ENCODE results near the gene TSHR.
"Not testable (repeated sequence)": the region's sequence is repeated elsewhere in the genome, so short reads cannot be mapped to it uniquely, and the experiment has no call there.

Gene TSHR

GRCh38 chr14:81018251-81018650 is 62.8 kb downstream of the TSHR start:
- Histone ChIP-seq H3K27me3 (replicated peaks; ENCODE audit: control insufficient read depth, insufficient read depth, low read length) (no peaks in the 10 kb centered on the region), H3K36me3 (ENCODE audit: control insufficient read depth, insufficient read depth, low read length) (no peaks in the 10 kb centered on the region), H3K4me3 (replicated peaks; ENCODE audit: low read depth, low read length) (no peak overlapping the region)
- DNase-seq (ENCODE audit: extremely low read depth, insufficient read length): no peak
- no peak for TF ChIP-seq CTCF (IDR thresholded peaks at IDR 0.05; ENCODE audit: insufficient read depth, low read length, poor library complexity, severe bottlenecking)

- Histone ChIP-seq H3K36me3 (ENCODE audit: control insufficient read depth, insufficient read depth, low read length) (no peaks in the 10 kb centered on the region), H3K4me3 (replicated peaks; ENCODE audit: low read depth, low read length) (no peak overlapping the region), H3K27me3 (replicated peaks; ENCODE audit: control insufficient read depth, insufficient read depth, low read length) (no peaks in the 10 kb centered on the region)
- DNase-seq (ENCODE audit: extremely low read depth, insufficient read length): no peak
- no peak for TF ChIP-seq CTCF (IDR thresholded peaks at IDR 0.05; ENCODE audit: insufficient read depth, low read length, poor library complexity, severe bottlenecking)
Measured at GRCh38 chr14:81018684-81019083, 63.3 kb downstream of the TSHR start.

- not testable (repeated sequence) for H3K4me3 ChIP-seq (replicated peaks; ENCODE audit: low read depth, low read length); H3K36me3 ChIP-seq (ENCODE audit: control insufficient read depth, insufficient read depth, low read length); H3K27me3 ChIP-seq (replicated peaks; ENCODE audit: control insufficient read depth, insufficient read depth, low read length); DNase-seq (ENCODE audit: extremely low read depth, insufficient read length)
Measured at GRCh38 chr14:81019113-81019512, 63.7 kb downstream of the TSHR start.

- Histone ChIP-seq H3K4me3 (replicated peaks; ENCODE audit: low read depth, low read length) (no peak overlapping the region), H3K27me3 (replicated peaks; ENCODE audit: control insufficient read depth, insufficient read depth, low read length) (no peaks in the 10 kb centered on the region), H3K36me3 (ENCODE audit: control insufficient read depth, insufficient read depth, low read length) (no peaks in the 10 kb centered on the region)
- DNase-seq (ENCODE audit: extremely low read depth, insufficient read length): no peak
- no peak for TF ChIP-seq CTCF (IDR thresholded peaks at IDR 0.05; ENCODE audit: insufficient read depth, low read length, poor library complexity, severe bottlenecking)
Measured at GRCh38 chr14:81023095-81023710, 67.8 kb downstream of the TSHR start.

- Histone ChIP-seq H3K36me3 (ENCODE audit: control insufficient read depth, insufficient read depth, low read length) (no peaks in the 10 kb centered on the region), H3K4me3 (replicated peaks; ENCODE audit: low read depth, low read length) (no peak overlapping the region), H3K27me3 (replicated peaks; ENCODE audit: control insufficient read depth, insufficient read depth, low read length) (no peaks in the 10 kb centered on the region)
- TF ChIP-seq CTCF (IDR thresholded peaks at IDR 0.05; ENCODE audit: insufficient read depth, low read length, poor library complexity, severe bottlenecking): no peak
- no peak for DNase-seq (ENCODE audit: extremely low read depth, insufficient read length)
Measured at GRCh38 chr14:81028461-81028860, 73.0 kb downstream of the TSHR start.

GRCh38 chr14:81031488-81031887 is 76.1 kb downstream of the TSHR start:
- Histone ChIP-seq H3K36me3 (ENCODE audit: control insufficient read depth, insufficient read depth, low read length) (no peaks in the 10 kb centered on the region), H3K27me3 (replicated peaks; ENCODE audit: control insufficient read depth, insufficient read depth, low read length) (no peaks in the 10 kb centered on the region), H3K4me3 (replicated peaks; ENCODE audit: low read depth, low read length) (no peak overlapping the region)
- no peak for TF ChIP-seq CTCF (IDR thresholded peaks at IDR 0.05; ENCODE audit: insufficient read depth, low read length, poor library complexity, severe bottlenecking)
- DNase-seq (ENCODE audit: extremely low read depth, insufficient read length): no peak
